Measurements from ENCODE around the gene DVL3. TPM values are rescaled to one million over a fixed set of nuclear protein-coding genes. Genes with fewer than 3 reads are reported as not detected.
"Not testable (repeated sequence)": the region's sequence is repeated elsewhere in the genome, so short reads cannot be mapped to it uniquely, and the experiment has no call there.

DVL3 gene
- total RNA-seq, 1 experiment from 2014 or later = 83.9 TPM

- DNase-seq (ENCODE audit: low spot score) = peak; percentile 33
Measured at GRCh38 chr3:184155644-184156521, 706 bp downstream of the DVL3 start.

DNA sequence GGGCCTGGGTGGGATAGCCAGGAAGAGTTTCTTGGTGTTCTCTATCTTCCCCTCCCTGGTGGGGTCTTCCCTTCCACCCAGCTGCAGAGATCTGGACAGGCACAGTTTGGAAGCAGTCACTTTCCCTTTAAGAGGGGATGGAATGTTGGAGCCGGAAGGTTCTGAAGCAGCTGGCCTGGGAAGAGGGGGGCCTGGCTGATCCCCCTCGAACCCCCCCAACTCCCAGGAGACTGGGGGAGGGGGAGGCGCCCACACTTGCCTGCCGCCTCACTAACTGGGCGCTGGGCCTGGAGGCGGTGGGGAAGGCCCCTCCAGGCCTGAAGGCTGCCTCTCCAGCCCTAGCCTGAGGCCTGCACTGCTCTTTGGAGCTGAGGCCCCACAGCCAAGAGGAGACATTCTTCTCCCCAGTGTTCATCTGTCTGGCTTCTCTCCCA is 1.4 kb downstream of the DVL3 start:
- DNase-seq (ENCODE audit: low spot score) = peak; percentile 32

GRCh38 chr3:184157206-184157605 is 2.0 kb downstream of the DVL3 start:
- no peak for DNase-seq (ENCODE audit: low spot score)

- DNase-seq (ENCODE audit: low spot score) = no peak
Measured at GRCh38 chr3:184158404-184158803, 3.2 kb downstream of the DVL3 start.

GRCh38 chr3:184160456-184160855 is 5.3 kb downstream of the DVL3 start:
- no peak for DNase-seq (ENCODE audit: low spot score)

DNA sequence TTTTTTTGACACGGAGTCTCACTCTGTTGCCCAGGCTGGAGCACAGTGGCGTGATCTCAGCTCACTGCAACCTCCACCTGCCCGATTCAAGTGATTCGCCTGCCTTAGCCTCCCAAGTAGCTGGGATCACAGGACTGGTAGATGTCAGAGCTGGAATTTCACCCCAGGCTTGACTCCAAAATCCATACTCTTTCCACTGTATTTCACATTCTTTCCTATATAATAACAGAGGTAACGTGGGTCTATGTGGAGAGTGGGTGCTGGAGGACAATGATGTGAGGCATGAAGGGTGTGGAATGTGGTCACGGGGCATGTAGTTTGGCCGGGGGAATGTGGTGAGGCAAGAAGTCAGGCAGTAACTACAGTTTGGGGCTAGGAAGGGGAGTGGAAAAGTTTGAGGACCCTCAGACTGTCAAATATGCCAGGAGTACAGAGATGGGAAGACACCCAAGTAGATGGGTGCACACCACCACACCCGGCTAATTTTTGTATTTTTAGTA is 7.4 kb downstream of the DVL3 start:
- DNase-seq (ENCODE audit: low spot score) = not testable (repeated sequence)

GRCh38 chr3:184164648-184165330 is 9.6 kb downstream of the DVL3 start:
- DNase-seq (ENCODE audit: low spot score) = no peak

- DNase-seq (ENCODE audit: low spot score) = no peak
Measured at GRCh38 chr3:184165543-184165942, 10.4 kb downstream of the DVL3 start.

GRCh38 chr3:184166671-184167070 is 11.5 kb downstream of the DVL3 start:
- DNase-seq (ENCODE audit: low spot score) = no peak

GRCh38 chr3:184167786-184168185 is 12.6 kb downstream of the DVL3 start:
- DNase-seq (ENCODE audit: low spot score) = no peak

DNA sequence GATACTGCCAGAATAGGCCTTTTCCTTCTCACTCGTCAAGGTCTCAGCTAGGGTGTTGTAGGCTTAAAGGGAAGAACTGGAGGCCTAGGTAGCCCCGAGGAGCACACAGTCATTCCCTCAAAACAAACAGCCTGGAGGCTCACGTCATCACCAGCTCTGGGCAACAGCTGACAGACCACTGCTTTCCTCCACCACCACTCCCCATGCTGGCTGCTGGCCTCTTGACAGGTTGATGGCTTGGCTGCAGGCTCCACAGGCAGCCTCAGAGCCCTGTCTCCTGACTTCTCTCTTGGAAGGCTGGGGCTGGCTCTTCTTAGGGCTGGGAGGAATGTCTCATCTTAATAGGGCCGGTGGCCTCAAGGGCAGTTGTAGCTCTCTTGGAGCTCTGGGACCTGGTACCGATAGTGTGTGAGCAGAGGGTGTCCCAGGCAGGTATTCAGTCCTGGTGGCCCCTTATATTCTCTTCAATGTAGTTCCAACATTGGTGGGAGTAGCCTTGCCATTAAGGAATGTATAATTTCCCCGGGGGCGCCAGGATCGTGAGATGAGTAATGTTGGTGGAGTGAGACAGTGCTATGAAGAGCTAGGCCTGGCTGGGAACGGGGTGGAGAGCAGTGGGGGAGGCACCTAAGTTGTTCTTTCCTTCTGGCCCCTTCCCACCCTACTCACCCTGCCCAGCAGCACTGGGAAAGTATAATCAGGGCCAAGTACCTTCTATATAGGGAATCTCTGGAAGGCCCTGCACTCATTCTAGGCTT is 13.4 kb downstream of the DVL3 start:
- no peak for DNase-seq (ENCODE audit: low spot score)

DNA sequence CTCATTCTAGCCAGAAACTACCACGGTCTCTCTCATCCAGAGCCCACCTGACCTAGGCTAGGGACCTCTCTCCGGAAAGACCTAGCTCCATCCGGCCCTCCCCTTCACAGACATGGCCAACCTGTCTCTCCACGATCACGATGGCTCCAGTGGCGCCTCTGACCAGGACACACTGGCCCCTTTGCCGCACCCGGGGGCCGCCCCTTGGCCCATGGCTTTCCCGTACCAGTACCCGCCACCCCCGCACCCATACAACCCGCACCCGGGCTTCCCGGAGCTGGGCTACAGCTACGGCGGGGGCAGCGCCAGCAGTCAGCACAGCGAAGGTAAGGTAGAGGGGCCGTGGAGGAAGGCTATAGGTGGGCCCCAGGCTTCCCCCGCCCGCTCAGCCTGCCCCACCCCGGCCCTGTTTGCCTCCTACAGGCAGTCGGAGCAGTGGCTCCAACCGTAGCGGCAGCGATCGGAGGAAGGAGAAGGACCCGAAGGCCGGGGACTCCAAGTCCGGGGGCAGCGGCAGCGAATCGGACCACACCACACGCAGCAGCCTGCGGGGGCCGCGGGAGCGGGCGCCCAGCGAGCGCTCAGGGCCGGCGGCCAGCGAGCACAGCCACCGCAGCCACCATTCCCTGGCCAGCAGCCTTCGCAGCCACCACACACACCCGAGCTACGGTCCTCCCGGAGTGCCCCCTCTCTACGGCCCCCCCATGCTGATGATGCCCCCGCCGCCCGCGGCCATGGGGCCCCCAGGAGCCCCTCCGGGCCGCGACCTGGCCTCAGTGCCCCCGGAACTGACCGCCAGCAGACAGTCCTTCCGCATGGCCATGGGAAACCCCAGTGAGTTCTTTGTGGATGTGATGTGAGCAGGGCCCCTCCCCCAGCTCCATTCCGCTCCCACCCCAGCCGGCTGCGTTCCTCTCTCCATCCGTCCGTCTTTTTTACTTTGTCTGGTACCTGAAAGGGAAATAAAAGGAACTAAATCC is 15.0 kb downstream of the DVL3 start:
- DNase-seq (ENCODE audit: low spot score) = no peak

- no peak for DNase-seq (ENCODE audit: low spot score)
Measured at GRCh38 chr3:184171562-184171961, 16.4 kb downstream of the DVL3 start.

GRCh38 chr3:184172681-184173373 is 17.6 kb downstream of the DVL3 start:
- no peak for DNase-seq (ENCODE audit: low spot score)

DNA sequence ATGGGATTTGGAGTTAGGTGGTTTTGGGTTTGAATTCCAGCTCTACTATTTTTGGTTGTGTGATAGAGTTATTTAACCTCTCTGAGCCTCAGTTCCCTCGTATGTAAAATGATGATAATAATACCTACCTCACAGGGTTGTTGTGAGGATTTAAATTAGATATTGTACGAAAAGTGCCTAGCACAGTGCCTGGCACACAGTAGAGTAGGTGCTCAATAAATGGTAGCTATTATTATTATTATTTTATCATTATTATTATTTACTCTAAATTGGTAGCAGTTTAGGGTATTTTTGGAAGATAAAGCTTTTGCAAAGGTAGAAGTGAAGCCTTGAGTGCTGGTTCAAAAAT is 18.2 kb downstream of the DVL3 start:
- DNase-seq (ENCODE audit: low spot score) = no peak

- no peak for DNase-seq (ENCODE audit: low spot score)
Measured at GRCh38 chr3:184174284-184174645, 19.1 kb downstream of the DVL3 start.

DNA sequence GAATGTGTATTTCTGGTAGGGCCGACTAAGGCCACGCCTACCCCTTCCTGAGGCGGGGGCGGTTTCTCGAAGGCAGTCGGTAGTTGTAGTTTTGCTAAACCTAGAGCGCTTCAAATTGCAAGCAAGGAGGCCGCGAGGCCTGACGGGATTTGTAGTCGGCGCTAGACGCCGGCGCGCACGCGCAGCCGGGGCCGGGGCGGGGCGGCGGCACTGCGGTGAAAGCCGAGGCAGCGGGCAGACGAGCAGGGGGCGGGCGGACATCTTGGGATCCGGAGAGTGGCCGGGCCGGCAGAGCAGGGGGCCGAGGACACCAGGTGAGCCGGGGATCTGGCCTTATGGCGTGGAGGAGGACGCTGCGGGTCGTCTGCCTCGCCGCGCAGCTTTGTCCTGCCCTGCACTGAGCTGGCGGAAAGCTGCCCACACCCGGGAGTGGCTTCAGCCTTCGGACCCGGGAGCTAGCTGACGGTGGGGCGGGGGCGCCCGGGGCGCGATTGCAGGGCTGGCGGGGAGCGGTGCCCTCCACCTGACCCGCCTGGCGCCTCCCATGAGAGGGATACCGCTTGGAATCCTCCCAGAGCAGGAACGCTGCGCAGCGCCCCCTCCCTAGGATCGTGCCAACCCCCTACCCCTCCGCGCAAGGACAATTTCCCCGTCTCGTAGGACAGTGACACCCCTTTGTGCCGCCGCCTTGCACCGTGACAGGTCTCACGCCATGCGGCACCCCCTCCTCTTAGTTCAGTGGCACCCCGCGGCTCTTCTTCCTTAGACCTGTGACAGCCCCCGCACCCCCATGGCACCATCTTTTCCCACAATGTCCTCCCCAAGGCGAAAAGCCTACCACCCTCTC is 19.7 kb downstream of the DVL3 start, which contains the start of gene AP2M1:
Gene AP2M1 (plus strand): TSS at position 210 of the 847 bp plus-strand sequence. CDS start 2,139 bp downstream, outside the sequence.
- peak; percentile 98 for DNase-seq (ENCODE audit: low spot score)

DNA sequence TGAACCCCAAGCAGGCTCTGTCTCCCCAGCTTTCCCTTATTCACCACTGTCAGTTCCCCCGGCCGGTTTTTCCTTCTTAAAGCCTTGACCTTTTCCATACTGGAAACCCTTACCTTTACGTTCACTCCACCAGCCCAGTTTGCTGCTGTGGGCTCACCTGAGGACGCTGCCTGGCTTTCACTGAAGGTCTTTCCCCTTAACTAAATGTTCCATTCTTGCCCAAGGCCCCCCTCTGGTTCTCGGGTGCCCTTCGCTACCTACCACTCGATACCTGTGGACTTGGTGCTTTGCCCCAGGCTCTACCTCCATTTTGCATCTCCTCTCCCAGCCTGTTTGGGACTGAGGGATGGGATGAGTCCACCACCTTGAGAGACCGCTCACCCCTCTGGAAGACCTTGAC is 20.3 kb downstream of the DVL3 start:
- peak; percentile 20 for DNase-seq (ENCODE audit: low spot score)

DNA sequence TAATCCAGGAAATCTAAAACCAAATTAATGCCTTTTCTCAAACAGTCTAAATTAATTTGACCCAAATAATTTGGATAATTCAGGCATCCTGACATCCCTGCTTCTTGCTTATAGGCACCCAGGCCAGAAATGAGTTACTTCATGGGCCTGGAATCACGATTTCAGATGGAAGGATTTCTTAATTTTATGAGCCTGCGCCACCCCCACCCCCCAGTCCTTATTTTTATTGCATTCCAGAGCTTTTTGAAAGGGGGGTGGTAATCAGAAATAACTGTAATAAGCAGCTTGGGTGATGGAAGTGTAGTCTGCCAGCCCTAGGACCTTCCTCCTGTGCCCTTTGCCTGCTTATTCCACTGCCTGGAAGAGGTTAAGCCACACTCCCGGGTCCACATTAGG is 20.8 kb downstream of the DVL3 start:
- DNase-seq (ENCODE audit: low spot score) = no peak
